ENCODE data around the gene CAPN7.

- TF ChIP-seq, protein P1, sequence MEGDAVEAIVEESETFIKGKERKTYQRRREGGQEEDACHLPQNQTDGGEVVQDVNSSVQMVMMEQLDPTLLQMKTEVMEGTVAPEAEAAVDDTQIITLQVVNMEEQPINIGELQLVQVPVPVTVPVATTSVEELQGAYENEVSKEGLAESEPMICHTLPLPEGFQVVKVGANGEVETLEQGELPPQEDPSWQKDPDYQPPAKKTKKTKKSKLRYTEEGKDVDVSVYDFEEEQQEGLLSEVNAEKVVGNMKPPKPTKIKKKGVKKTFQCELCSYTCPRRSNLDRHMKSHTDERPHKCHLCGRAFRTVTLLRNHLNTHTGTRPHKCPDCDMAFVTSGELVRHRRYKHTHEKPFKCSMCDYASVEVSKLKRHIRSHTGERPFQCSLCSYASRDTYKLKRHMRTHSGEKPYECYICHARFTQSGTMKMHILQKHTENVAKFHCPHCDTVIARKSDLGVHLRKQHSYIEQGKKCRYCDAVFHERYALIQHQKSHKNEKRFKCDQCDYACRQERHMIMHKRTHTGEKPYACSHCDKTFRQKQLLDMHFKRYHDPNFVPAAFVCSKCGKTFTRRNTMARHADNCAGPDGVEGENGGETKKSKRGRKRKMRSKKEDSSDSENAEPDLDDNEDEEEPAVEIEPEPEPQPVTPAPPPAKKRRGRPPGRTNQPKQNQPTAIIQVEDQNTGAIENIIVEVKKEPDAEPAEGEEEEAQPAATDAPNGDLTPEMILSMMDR (IDR thresholded peaks at IDR 0.05) = no peak
- TF ChIP-seq POLR2A (IDR thresholded peaks at IDR 0.05) (no peak), EP300 (IDR thresholded peaks at IDR 0.05) (peak; percentile 91)
Observed at GRCh38 chr3:15287565-15288330, 81.7 kb downstream of the CAPN7 start.

Data from ovary (tissue), 3 donors.